GM23338 (cell line): ENCODE data around the gene NDRG3. TPM values are rescaled to one million over a fixed set of nuclear protein-coding genes. Genes with fewer than 3 reads are reported as not detected.

Experiments
- ATAC-seq: fragments of 200-7000 bp; cut with Tn5 transposase; 3 replicates; pipeline ENCODE4 v1.9.1; 2020
- DNase-seq: peaks from one replicate; pipeline ENCODE4 v3.0.0-alpha.2; 2015; ENCODE audit warnings: low spot score
- H2AFZ ChIP-seq: fragments of 200-600 bp; sonication (generic); 2 replicates; pipeline ENCODE4 v1.8.0; 2016; ENCODE audit warnings: antibody characterized with exemption, mild to moderate bottlenecking, moderate library complexity
- H3F3A ChIP-seq: fragments of 200-600 bp; sonication (generic); replicated peaks from 2 replicates; pipeline ENCODE4 v1.8.0; 2017; ENCODE audit warnings: antibody characterized with exemption, mixed run types, low read depth
- H3K27ac ChIP-seq: fragments of 200-600 bp; sonication (generic); 2 replicates; pipeline ENCODE4 v1.6.1; 2016; ENCODE audit warnings: low read depth
- H3K27me3 ChIP-seq: fragments of 200-600 bp; sonication (generic); 2 replicates; pipeline ENCODE4 v1.8.0; 2016; ENCODE audit warnings: mild to moderate bottlenecking, mixed run types, moderate library complexity; ENCODE audit not compliant: insufficient read depth
- H3K36me3 ChIP-seq: fragments of 200-600 bp; sonication (generic); 2 replicates; pipeline ENCODE4 v1.8.0; 2016; ENCODE audit warnings: mild to moderate bottlenecking; ENCODE audit not compliant: insufficient read depth
- H3K4me1 ChIP-seq: fragments of 200-600 bp; sonication (generic); 2 replicates; pipeline ENCODE4 v1.8.0; 2016; ENCODE audit warnings: mild to moderate bottlenecking, moderate library complexity; ENCODE audit not compliant: insufficient read depth
- H3K4me2 ChIP-seq: fragments of 200-600 bp; sonication (generic); 2 replicates; pipeline ENCODE4 v1.7.1; 2017; ENCODE audit warnings: mixed run types
- H3K4me3 ChIP-seq: fragments of 200-600 bp; sonication (generic); 2 replicates; pipeline ENCODE4 v1.6.1; 2016; ENCODE audit warnings: mixed run types
- H3K79me2 ChIP-seq: fragments of 200-600 bp; sonication (generic); replicated peaks from 2 replicates; pipeline ENCODE4 v1.8.0; 2017; ENCODE audit warnings: mild to moderate bottlenecking; ENCODE audit not compliant: insufficient read depth
- H3K9me2 ChIP-seq: fragments of 200-600 bp; sonication (generic); 2 replicates; pipeline ENCODE4 v1.8.0; 2017; ENCODE audit not compliant: insufficient read depth
- H4K20me1 ChIP-seq: fragments of 200-600 bp; sonication (generic); replicated peaks from 2 replicates; pipeline ENCODE4 v1.8.0; 2017; ENCODE audit warnings: mild to moderate bottlenecking; ENCODE audit not compliant: insufficient read depth
- H3K27ac Mint-ChIP-seq: 2 replicates; pipeline ENCODE4 v1.8.0; 2020; ENCODE audit warnings: inconsistent platforms, mild to moderate bottlenecking, moderate library complexity, mixed read lengths
- H3K27me3 Mint-ChIP-seq: 3 replicates; pipeline ENCODE4 v1.8.0; 2022; ENCODE audit warnings: low read depth, mild to moderate bottlenecking, moderate library complexity, mixed read lengths, inconsistent platforms; ENCODE audit not compliant: insufficient read depth, poor library complexity
- H3K36me3 Mint-ChIP-seq: 3 replicates; pipeline ENCODE4 v1.8.0; 2021; ENCODE audit warnings: low read depth, mild to moderate bottlenecking, inconsistent platforms, moderate library complexity, mixed read lengths
- H3K4me1 Mint-ChIP-seq: 3 replicates; pipeline ENCODE4 v1.8.0; 2020; ENCODE audit warnings: mild to moderate bottlenecking, inconsistent platforms, mixed read lengths
- H3K4me3 Mint-ChIP-seq: 3 replicates; pipeline ENCODE4 v1.8.0; 2021; ENCODE audit warnings: moderate library complexity, mild to moderate bottlenecking, inconsistent platforms, mixed read lengths
- H3K9me3 Mint-ChIP-seq: 3 replicates; pipeline ENCODE4 v1.8.0; 2020; ENCODE audit warnings: moderate library complexity, mild to moderate bottlenecking, inconsistent platforms, mixed read lengths
- CREB1 ChIP-seq: fragments of 250-450 bp; sonication (Bioruptor Pico); IDR thresholded peaks from 2 replicates; pipeline ENCODE4 v1.5.0; 2020; ENCODE audit warnings: low read depth, mild to moderate bottlenecking, moderate library complexity
- EZH2 ChIP-seq: fragments of 200-600 bp; sonication (generic); IDR thresholded peaks from one replicate; pipeline ENCODE4 v1.8.0; 2017; ENCODE audit warnings: antibody characterized with exemption, mild to moderate bottlenecking, low read depth; ENCODE audit not compliant: unreplicated experiment
- EZH2phosphoT487 ChIP-seq: fragments of 200-600 bp; sonication (generic); IDR thresholded peaks from one replicate; pipeline ENCODE4 v1.8.1; 2018; ENCODE audit warnings: antibody characterized with exemption; ENCODE audit not compliant: unreplicated experiment
- JUNB ChIP-seq: IDR thresholded peaks from one replicate; pipeline ENCODE4 v1.6.1; 2016; ENCODE audit warnings: antibody characterized with exemption; ENCODE audit not compliant: unreplicated experiment
- NANOG ChIP-seq: IDR thresholded peaks from 2 replicates; pipeline ENCODE4 v1.6.1; 2016; ENCODE audit warnings: antibody characterized with exemption, borderline replicate concordance
- POLR2AphosphoS5 ChIP-seq: IDR thresholded peaks from 2 replicates; pipeline ENCODE4 v1.6.1; 2016; ENCODE audit warnings: antibody characterized with exemption, low read depth
- STAT1 ChIP-seq: IDR thresholded peaks from one replicate; pipeline ENCODE4 v1.6.1; 2016; ENCODE audit warnings: antibody characterized with exemption; ENCODE audit not compliant: unreplicated experiment
- ZNF114 ChIP-seq: fragments of 250-450 bp; sonication (Bioruptor Pico); IDR thresholded peaks from 2 replicates; pipeline ENCODE4 v1.5.0; 2020; ENCODE audit warnings: mild to moderate bottlenecking, moderate library complexity
- ZNF331 ChIP-seq: fragments of 250-450 bp; sonication (Bioruptor Pico); IDR thresholded peaks from 2 replicates; pipeline ENCODE4 v1.5.0; 2020; ENCODE audit warnings: low read depth, mild to moderate bottlenecking, moderate library complexity
- polyA plus RNA-seq: library from polyadenylated mRNA; unstranded; fragments of >200 nt; fragmentation: Nextera tagmentation; extraction: Ambion mirVana; gene quantifications from 2 replicates; pipeline ENCODE4 v1.2.1, GENCODE V29; 2016
- total RNA-seq: library from RNA; depleted of rRNA; stranded (reverse); fragments of >200 nt; shearing (Covaris generic); gene quantifications from 2 replicates; pipeline ENCODE4 v1.2.3, GENCODE V29; 2014
- TF ChIP-seq, protein P1 (sequence below): IDR thresholded peaks from one replicate; pipeline ENCODE4 v1.6.1; 2018; ENCODE audit warnings: antibody characterized with exemption; ENCODE audit not compliant: unreplicated experiment
- TF ChIP-seq, protein P2 (sequence below): IDR thresholded peaks from 2 replicates; pipeline ENCODE4 v1.6.1; 2016; ENCODE audit warnings: antibody characterized with exemption
- TF ChIP-seq, protein P3 (sequence below), 2 experiments: fragments of 200-600 bp in 1 of 2; sonication (generic) in 1 of 2; conservative IDR thresholded peaks; 2 replicates each; pipeline versions ENCODE4 v1.5.1 to v1.6.1; 2016 to 2017; ENCODE audit warnings: antibody characterized with exemption in 2 of 2, low read depth in 2 of 2, mild to moderate bottlenecking in 2 of 2, moderate library complexity in 1 of 2

Gene NDRG3
- total and polyA plus RNA-seq, 2 experiments from 2014 or later, result 18.6 to 24.0 TPM

DNA sequence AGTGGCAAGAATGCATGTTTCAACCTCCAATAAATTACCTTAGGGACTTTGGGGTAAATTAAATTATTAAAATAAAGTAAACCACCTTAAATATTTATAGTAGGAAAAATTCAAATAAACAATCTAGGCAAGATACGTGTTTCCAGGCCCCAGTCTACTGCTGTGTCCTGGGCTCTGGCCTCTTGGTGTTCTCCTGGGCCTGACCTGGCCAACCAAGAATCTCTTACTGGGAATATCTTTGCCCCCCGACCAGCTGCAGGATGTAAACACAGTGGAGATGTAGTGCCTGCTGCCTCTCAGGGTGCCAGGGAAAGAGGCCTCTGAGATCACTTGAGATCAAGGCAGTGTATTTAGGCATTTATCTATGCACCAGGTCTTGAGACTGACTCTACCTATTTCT lies 39.4 kb upstream of the NDRG3 start:
- Histone ChIP-seq H2AFZ (no peak overlapping the region), H3K4me3 (no peak overlapping the region), H3K4me2 (no peak overlapping the region), H3K9me2 (no peaks in the 10 kb centered on the region), H3K27ac (no peak overlapping the region), H3K36me3 (no peaks in the 10 kb centered on the region), H4K20me1 (no peaks in the 10 kb centered on the region; the same call in 1 of the 2 replicates), H3K79me2 (no peaks in the 10 kb centered on the region), H3K4me1 (no peaks in the 10 kb centered on the region), H3F3A (peaks cover 3% of the 10 kb centered on the region; the same call in 1 of the 2 replicates), H3K27me3 (no peaks in the 10 kb centered on the region)
- no peak for ATAC-seq
- DNase-seq, result no peak
- Mint-ChIP-seq H3K36me3 (peaks cover 31% of the 10 kb centered on the region), H3K27ac (no peak overlapping the region; the same call in 1 of the 2 replicates), H3K4me3 (no peak overlapping the region), H3K9me3 (no peaks in the 10 kb centered on the region; the same call in 2 of the 3 replicates), H3K4me1 (no peaks in the 10 kb centered on the region), H3K27me3 (peaks cover 5% of the 10 kb centered on the region)
- TF ChIP-seq EZH2 (no peak), STAT1 (no peak)

DNA sequence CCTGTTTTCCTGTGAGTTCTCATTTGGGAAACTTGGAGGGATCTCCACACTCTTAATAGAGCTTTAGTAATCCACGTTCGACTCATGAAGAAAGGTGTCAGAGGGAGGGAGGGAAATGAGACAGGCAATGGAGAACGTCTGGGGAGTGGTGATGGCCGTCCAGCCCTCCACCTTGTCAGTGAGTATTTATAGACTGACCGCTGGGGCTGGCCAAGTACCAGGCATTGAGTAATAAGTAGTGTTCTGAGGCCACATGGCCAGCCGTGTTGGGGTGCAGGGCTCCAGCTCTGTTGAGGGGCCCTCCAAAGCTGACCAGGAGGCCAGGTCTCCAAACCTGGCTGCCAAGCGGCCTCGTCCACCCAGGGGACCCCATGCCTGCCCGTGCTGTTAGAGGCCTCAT lies 39.0 kb upstream of the NDRG3 start:
- no peaks in the 10 kb centered on the region; the same call in 1 of the 2 replicates for H4K20me1 ChIP-seq
- Mint-ChIP-seq H3K27ac (no peak overlapping the region), H3K4me3 (no peak overlapping the region), H3K36me3 (peaks cover 31% of the 10 kb centered on the region), H3K4me1 (peaks cover 3% of the 10 kb centered on the region; the same call in 2 of the 3 replicates), H3K9me3 (no peaks in the 10 kb centered on the region; the same call in 2 of the 3 replicates), H3K27me3 (peaks cover 5% of the 10 kb centered on the region)
- H3K4me1 ChIP-seq, result no peaks in the 10 kb centered on the region
- H2AFZ ChIP-seq, result no peak overlapping the region
- no peaks in the 10 kb centered on the region for H3K27me3 ChIP-seq
- ATAC-seq, result no peak
- H3F3A ChIP-seq, result peaks cover 4% of the 10 kb centered on the region; the same call in 1 of the 2 replicates
- no peak overlapping the region for H3K27ac ChIP-seq
- H3K4me2 ChIP-seq, result no peak overlapping the region
- H3K79me2 ChIP-seq, result no peaks in the 10 kb centered on the region
- no peaks in the 10 kb centered on the region for H3K36me3 ChIP-seq
- no peak overlapping the region for H3K4me3 ChIP-seq
- no peaks in the 10 kb centered on the region for H3K9me2 ChIP-seq
- DNase-seq, result no peak
- TF ChIP-seq, protein P1, sequence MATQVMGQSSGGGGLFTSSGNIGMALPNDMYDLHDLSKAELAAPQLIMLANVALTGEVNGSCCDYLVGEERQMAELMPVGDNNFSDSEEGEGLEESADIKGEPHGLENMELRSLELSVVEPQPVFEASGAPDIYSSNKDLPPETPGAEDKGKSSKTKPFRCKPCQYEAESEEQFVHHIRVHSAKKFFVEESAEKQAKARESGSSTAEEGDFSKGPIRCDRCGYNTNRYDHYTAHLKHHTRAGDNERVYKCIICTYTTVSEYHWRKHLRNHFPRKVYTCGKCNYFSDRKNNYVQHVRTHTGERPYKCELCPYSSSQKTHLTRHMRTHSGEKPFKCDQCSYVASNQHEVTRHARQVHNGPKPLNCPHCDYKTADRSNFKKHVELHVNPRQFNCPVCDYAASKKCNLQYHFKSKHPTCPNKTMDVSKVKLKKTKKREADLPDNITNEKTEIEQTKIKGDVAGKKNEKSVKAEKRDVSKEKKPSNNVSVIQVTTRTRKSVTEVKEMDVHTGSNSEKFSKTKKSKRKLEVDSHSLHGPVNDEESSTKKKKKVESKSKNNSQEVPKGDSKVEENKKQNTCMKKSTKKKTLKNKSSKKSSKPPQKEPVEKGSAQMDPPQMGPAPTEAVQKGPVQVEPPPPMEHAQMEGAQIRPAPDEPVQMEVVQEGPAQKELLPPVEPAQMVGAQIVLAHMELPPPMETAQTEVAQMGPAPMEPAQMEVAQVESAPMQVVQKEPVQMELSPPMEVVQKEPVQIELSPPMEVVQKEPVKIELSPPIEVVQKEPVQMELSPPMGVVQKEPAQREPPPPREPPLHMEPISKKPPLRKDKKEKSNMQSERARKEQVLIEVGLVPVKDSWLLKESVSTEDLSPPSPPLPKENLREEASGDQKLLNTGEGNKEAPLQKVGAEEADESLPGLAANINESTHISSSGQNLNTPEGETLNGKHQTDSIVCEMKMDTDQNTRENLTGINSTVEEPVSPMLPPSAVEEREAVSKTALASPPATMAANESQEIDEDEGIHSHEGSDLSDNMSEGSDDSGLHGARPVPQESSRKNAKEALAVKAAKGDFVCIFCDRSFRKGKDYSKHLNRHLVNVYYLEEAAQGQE, result no peak
- TF ChIP-seq EZH2, result no peak
- TF ChIP-seq, protein P2, sequence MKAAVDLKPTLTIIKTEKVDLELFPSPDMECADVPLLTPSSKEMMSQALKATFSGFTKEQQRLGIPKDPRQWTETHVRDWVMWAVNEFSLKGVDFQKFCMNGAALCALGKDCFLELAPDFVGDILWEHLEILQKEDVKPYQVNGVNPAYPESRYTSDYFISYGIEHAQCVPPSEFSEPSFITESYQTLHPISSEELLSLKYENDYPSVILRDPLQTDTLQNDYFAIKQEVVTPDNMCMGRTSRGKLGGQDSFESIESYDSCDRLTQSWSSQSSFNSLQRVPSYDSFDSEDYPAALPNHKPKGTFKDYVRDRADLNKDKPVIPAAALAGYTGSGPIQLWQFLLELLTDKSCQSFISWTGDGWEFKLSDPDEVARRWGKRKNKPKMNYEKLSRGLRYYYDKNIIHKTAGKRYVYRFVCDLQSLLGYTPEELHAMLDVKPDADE, result no peak
- no peak for TF ChIP-seq NANOG
- no peak for TF ChIP-seq CREB1
- no peak for TF ChIP-seq JUNB
- TF ChIP-seq, protein P3, sequence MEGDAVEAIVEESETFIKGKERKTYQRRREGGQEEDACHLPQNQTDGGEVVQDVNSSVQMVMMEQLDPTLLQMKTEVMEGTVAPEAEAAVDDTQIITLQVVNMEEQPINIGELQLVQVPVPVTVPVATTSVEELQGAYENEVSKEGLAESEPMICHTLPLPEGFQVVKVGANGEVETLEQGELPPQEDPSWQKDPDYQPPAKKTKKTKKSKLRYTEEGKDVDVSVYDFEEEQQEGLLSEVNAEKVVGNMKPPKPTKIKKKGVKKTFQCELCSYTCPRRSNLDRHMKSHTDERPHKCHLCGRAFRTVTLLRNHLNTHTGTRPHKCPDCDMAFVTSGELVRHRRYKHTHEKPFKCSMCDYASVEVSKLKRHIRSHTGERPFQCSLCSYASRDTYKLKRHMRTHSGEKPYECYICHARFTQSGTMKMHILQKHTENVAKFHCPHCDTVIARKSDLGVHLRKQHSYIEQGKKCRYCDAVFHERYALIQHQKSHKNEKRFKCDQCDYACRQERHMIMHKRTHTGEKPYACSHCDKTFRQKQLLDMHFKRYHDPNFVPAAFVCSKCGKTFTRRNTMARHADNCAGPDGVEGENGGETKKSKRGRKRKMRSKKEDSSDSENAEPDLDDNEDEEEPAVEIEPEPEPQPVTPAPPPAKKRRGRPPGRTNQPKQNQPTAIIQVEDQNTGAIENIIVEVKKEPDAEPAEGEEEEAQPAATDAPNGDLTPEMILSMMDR (conservative IDR thresholded peaks at IDR 0.05; ENCODE audit: low read depth in 2 of 2), result no peak
- no peak for TF ChIP-seq POLR2AphosphoS5
- TF ChIP-seq STAT1, result no peak
- no peak for TF ChIP-seq EZH2phosphoT487
- no peak for TF ChIP-seq ZNF331 (CRISPR knock-in tag)
- TF ChIP-seq ZNF114, result no peak
